Tibial nerve (tissue), 4 donors: ENCODE results near the gene CSN2.

ENCODE experiments used
- EP300 ChIP-seq, 2 donors: sonication (generic); formaldehyde crosslinking; IDR thresholded peaks; one replicate each; pipeline ENCODE4 v1.6.1; 2017; ENCODE audit warnings: antibody characterized with exemption in 2 of 2, mild to moderate bottlenecking in 1 of 2
- POLR2A ChIP-seq, 2 donors: fragments of 450-650 bp; IDR thresholded peaks; one replicate each; pipeline ENCODE4 v1.6.1; 2017; ENCODE audit warnings: antibody characterized with exemption in 2 of 2, mild to moderate bottlenecking in 2 of 2, moderate library complexity in 2 of 2
- TF ChIP-seq, protein P1 (sequence below), 5 experiments: fragments of 200-600 bp in 3 of 5; fragments of 450-650 bp in 2 of 5; sonication (generic) in 3 of 5; IDR thresholded peaks; one replicate each; pipeline ENCODE4 v1.5.1; 2016 to 2019; ENCODE audit warnings: antibody characterized with exemption in 5 of 5, mild to moderate bottlenecking in 3 of 5, moderate library complexity in 2 of 5

GRCh38 chr4:69934150-69934549, 31.4 kb downstream of the CSN2 start:
- no peak for TF ChIP-seq EP300 (IDR thresholded peaks at IDR 0.05)
- TF ChIP-seq POLR2A (IDR thresholded peaks at IDR 0.05), result no peak
- TF ChIP-seq, protein P1, sequence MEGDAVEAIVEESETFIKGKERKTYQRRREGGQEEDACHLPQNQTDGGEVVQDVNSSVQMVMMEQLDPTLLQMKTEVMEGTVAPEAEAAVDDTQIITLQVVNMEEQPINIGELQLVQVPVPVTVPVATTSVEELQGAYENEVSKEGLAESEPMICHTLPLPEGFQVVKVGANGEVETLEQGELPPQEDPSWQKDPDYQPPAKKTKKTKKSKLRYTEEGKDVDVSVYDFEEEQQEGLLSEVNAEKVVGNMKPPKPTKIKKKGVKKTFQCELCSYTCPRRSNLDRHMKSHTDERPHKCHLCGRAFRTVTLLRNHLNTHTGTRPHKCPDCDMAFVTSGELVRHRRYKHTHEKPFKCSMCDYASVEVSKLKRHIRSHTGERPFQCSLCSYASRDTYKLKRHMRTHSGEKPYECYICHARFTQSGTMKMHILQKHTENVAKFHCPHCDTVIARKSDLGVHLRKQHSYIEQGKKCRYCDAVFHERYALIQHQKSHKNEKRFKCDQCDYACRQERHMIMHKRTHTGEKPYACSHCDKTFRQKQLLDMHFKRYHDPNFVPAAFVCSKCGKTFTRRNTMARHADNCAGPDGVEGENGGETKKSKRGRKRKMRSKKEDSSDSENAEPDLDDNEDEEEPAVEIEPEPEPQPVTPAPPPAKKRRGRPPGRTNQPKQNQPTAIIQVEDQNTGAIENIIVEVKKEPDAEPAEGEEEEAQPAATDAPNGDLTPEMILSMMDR (IDR thresholded peaks at IDR 0.05), result no peak
